D721Med (cell line): ENCODE results near the gene LPCAT2.

Source experiments
- DNase-seq: peaks from one replicate; pipeline ENCODE4 v3.0.0; 2011; ENCODE audit warnings: low spot score; ENCODE audit not compliant: insufficient read length
- FAIRE-seq: peaks from 2 replicates; lab custom pipeline; 2011; peaks lifted over from hg19 to GRCh38; lab: Jason Lieb, UNC
- TF ChIP-seq, protein P1 (sequence below): IDR thresholded peaks from 2 replicates; pipeline ENCODE4 v1.5.1; 2012; ENCODE audit warnings: mild to moderate bottlenecking, control low read depth; ENCODE audit not compliant: insufficient read depth; ENCODE audit errors: missing control alignments

LPCAT2 gene

DNA sequence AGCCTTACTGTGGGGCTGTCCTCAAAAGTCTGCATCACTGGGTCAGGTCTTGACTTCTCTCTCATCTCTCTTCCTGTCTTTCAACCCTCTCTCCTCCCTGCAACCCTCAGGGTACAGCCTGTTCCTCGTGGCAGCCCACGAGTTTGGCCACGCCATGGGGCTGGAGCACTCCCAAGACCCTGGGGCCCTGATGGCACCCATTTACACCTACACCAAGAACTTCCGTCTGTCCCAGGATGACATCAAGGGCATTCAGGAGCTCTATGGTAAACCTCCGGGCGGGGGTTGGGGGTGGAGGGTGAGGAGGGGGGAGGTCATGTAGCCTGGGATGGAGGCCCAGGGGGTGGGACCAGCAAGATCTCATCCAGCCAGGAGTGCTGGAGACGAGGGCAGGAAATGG is 17.2 kb upstream of the LPCAT2 start:
- no peak for DNase-seq
- TF ChIP-seq, protein P1, sequence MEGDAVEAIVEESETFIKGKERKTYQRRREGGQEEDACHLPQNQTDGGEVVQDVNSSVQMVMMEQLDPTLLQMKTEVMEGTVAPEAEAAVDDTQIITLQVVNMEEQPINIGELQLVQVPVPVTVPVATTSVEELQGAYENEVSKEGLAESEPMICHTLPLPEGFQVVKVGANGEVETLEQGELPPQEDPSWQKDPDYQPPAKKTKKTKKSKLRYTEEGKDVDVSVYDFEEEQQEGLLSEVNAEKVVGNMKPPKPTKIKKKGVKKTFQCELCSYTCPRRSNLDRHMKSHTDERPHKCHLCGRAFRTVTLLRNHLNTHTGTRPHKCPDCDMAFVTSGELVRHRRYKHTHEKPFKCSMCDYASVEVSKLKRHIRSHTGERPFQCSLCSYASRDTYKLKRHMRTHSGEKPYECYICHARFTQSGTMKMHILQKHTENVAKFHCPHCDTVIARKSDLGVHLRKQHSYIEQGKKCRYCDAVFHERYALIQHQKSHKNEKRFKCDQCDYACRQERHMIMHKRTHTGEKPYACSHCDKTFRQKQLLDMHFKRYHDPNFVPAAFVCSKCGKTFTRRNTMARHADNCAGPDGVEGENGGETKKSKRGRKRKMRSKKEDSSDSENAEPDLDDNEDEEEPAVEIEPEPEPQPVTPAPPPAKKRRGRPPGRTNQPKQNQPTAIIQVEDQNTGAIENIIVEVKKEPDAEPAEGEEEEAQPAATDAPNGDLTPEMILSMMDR: no peak
- FAIRE-seq: no peak

DNA sequence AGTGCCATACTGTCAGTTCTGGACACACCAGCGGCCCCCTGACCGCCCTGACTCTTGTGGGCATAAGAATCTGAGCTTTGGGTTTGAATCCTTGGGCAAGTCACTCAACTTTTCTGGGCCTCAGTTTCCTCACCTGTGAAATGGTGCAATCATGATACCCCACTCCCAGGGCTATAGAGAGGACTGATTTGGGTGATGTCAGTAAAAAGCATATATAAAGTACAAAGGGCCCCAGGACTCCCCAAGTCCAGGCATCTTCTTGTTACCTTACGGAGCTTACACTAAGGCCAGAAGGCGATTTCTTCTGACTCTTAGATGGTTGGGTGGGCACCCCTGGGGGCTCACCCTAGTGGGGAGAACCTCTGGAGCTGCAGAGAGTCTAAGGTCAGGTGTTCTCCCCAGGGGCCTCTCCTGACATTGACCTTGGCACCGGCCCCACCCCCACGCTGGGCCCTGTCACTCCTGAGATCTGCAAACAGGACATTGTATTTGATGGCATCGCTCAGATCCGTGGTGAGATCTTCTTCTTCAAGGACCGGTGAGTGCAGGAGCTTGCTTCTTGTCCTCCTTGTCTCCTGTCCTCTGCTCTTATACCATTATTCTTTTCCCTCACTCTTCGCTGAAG is 16.0 kb upstream of the LPCAT2 start:
- DNase-seq: no peak
- no peak for FAIRE-seq
- TF ChIP-seq, protein P1: no peak

DNA sequence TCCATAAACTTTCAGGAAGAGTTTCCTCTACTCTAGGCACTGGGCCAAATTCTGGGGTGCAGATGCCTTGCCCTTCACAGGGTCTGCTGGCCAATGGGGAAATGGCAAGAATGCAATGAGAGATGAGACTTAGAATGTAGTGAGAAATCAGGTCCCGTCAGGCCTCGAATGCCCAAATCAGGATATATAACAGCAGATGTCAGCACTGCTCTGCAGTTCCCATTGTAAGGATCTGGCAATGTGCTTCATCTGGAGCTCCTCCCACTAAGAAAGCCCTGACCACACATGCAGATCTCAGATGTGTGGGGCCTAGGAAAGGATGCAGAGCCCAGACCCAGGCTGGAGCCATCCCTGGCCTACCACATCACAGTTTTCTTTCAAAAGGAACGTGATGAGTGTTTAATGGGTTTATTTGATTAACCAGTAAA is 13.9 kb upstream of the LPCAT2 start:
- DNase-seq: no peak
- TF ChIP-seq, protein P1: peak; percentile 52
- no peak for FAIRE-seq

DNA sequence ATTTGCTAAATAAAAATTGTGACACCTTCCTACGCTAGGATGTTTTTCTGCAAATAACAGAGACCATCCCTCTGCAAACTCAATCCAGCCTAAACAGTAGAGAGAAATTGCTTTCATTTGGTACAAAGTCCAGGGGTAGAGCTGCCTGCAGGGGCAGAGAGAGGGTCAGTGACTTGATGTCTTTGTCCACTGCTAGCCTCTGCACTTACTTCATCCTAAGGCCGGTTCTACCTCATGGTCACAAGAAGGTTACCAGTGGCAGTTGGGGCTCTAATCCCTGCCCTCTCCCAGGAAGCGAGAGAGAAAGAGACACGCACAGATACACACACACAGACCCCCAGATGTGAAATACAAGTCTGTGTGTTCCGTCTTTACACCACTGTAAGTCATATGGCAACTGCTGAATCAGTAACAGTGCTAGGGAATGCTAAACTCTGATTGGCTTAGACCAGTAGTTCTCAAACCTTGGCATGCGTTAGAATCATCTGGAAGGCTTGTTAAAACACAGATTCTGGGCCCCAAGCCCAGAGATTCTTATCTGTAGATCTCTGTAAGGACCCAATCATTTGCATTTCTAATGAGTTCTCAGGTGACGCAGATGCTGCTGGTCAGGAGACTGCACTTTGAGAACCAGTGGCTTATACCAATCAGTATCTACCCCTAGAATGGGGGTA is 13.1 kb upstream of the LPCAT2 start:
- FAIRE-seq (no peak), DNase-seq (no peak)
- TF ChIP-seq, protein P1: no peak

DNA sequence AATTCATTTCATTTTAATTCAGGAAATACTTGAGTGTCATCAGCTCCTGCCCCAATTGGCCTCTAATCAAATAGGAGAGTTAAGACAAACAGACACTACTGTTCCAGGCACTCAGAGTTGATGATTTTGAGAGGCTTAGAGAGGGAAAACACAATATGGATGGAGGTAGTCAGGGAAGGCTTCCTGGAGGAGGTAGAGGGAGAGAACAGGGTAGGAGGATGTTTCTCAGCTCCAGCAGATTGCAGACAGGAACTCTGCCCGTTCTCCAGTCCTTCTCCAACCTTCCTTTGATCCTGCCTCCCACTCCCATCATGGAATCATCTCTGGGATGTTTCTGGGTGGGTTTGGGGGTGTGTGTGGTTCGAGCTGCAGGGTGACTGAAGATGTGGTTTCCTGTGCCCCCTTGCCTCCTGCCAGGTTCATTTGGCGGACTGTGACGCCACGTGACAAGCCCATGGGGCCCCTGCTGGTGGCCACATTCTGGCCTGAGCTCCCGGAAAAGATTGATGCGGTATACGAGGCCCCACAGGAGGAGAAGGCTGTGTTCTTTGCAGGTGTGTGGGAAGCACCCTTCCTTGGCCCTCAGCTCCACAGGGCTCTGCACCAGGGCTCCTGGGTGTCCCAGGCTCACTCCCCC is 12.2 kb upstream of the LPCAT2 start:
- FAIRE-seq (no peak), DNase-seq (no peak)
- TF ChIP-seq, protein P1: no peak

DNA sequence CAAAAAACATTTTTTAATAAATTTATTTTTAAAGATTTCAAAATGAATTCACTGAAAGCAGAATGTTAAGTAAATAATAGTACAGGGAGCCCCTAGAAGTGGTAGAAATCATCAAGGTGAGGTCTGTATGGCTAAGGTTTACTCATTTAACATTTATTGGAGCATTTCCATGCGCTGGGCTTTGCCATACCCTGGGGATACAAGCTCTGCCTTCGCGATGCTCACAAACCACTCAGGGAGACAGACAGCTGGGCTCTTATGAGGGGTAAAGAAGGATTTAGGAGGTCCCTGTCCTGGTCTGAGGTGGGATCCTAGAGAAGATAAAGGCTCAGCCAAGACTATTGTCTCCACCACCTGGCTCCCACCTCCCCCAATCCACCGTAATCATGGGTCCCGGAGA is 11.3 kb upstream of the LPCAT2 start:
- no peak for FAIRE-seq
- TF ChIP-seq, protein P1: no peak
- no peak for DNase-seq
